ENCODE results near the gene FGF8.

GRCh38 chr10:101818872-101819633 lies 43.1 kb upstream of the FGF8 start:
- TF ChIP-seq CTCF (IDR thresholded peaks at IDR 0.05) (no peak), POLR2A (IDR thresholded peaks at IDR 0.05) (no peak)
